Endodermal cell (in vitro differentiated cells): ENCODE data around the gene OPA1. TPM values are rescaled to one million over a fixed set of nuclear protein-coding genes. Genes with fewer than 3 reads are reported as not detected.

ENCODE experiments used
- DNase-seq: peaks from one replicate; pipeline ENCODE4 v3.0.0-alpha.2; 2017
- H3K27ac ChIP-seq: 2 replicates; pipeline ENCODE4 v1.5.1; 2013; ENCODE audit warnings: mild to moderate bottlenecking, low read depth, low read length, moderate library complexity
- H3K27me3 ChIP-seq: 2 replicates; pipeline ENCODE4 v1.6.1; 2013; ENCODE audit warnings: mild to moderate bottlenecking, low read length, moderate library complexity; ENCODE audit not compliant: insufficient read depth, control insufficient read depth, poor library complexity, severe bottlenecking
- H3K36me3 ChIP-seq: 2 replicates; pipeline ENCODE4 v1.7.0; 2013; ENCODE audit warnings: mild to moderate bottlenecking, low read length, moderate library complexity; ENCODE audit not compliant: control insufficient read depth, insufficient read depth
- H3K4me1 ChIP-seq: one replicate; pipeline ENCODE4 v1.7.0; 2013; ENCODE audit warnings: low read length; ENCODE audit not compliant: control insufficient read depth, insufficient read depth
- H3K4me3 ChIP-seq: 2 replicates; pipeline ENCODE4 v1.5.1; 2013; ENCODE audit warnings: mild to moderate bottlenecking, low read length, moderate library complexity
- H3K9ac ChIP-seq: 2 replicates; pipeline ENCODE4 v1.6.1; 2013; ENCODE audit warnings: mild to moderate bottlenecking, low read length, moderate library complexity; ENCODE audit not compliant: poor library complexity, severe bottlenecking; ENCODE audit errors: extremely low read depth
- H3K9me3 ChIP-seq: 2 replicates; pipeline ENCODE4 v1.6.1; 2013; ENCODE audit warnings: mild to moderate bottlenecking, low read length, moderate library complexity; ENCODE audit not compliant: control insufficient read depth
- H3K27ac Mint-ChIP-seq: 2 replicates; pipeline ENCODE4 v1.8.0; 2020; ENCODE audit warnings: mixed read lengths
- H3K27me3 Mint-ChIP-seq: 2 replicates; pipeline ENCODE4 v1.8.0; 2021; ENCODE audit warnings: mild to moderate bottlenecking, mixed read lengths; ENCODE audit not compliant: insufficient read depth
- H3K36me3 Mint-ChIP-seq: 2 replicates; pipeline ENCODE4 v1.8.0; 2020; ENCODE audit warnings: low read depth, mixed read lengths
- H3K4me1 Mint-ChIP-seq: 2 replicates; pipeline ENCODE4 v1.8.0; 2020; ENCODE audit warnings: mixed read lengths
- H3K4me3 Mint-ChIP-seq: 2 replicates; pipeline ENCODE4 v1.8.0; 2020; ENCODE audit warnings: mild to moderate bottlenecking, moderate library complexity, mixed read lengths
- H3K9me3 Mint-ChIP-seq: 2 replicates; pipeline ENCODE4 v1.8.0; 2020; ENCODE audit warnings: mild to moderate bottlenecking, mixed read lengths
- WGBS, 2 experiments: methylation state at CpG; one replicate each; pipeline versions ENCODE4 v1.1.5 to v1.1.7; 2013; ENCODE audit warnings: missing lambda C conversion rate in 2 of 2, mixed read lengths in 1 of 2; ENCODE audit not compliant: insufficient coverage in 1 of 2, insufficient read length in 1 of 2; 5-methylcytosine and 5-hydroxymethylcytosine counted together
- total RNA-seq, 2 donors: library from RNA; stranded (reverse); fragmentation: NEBNext Ultra II Directional in 1 of 2; extraction: Animal tissue kit (Norgen Biotek cat#: 25700) in 1 of 2; gene quantifications; 2 replicates in 1 of 2; 3 replicates in 1 of 2; pipeline ENCODE4 v1.2.1, GENCODE V29; 2021
- TF ChIP-seq, protein P1 (sequence below): fragments of 200-600 bp; sonication (generic); conservative IDR thresholded peaks from 2 replicates; pipeline ENCODE4 v1.5.0; 2021; ENCODE audit warnings: antibody characterized with exemption, mild to moderate bottlenecking

OPA1 gene
- total RNA-seq, 2 donors from 2014 or later, result 61.5 to 69.4 TPM

DNA sequence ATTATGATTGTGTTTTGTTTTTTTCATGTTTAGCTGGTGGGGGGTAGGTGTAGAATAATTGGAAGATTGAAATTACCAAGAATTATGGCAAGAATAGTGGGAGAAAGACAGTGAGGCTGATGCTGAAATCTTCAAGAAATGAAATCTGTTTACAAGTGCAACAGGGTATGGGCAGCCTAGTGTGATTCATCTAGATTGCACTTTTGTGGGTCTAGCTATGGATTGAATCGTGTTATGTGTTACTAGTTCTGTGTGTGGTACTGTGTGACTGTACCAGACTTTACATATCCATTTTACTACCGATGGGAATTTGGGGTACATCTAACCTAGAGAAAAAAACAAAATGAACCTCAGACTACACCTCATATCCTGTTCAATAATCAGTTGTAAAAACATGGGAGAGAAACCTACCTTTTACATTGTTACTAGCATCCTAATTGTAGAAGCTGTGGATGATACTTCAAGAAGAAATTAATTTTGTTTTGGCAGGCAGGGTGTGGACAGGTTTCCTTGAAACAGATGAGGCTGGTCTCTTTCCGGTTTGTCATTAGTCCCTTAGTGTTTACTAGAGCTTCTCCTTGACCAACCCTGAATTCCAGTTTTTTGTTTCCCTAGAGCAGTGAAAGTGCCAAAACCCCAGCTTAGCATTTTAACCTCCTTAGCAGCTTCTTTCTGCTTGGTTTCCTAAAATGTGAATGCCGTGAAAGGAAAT, 47.9 kb downstream of the OPA1 start:
- 88 to 100% methylated on average over 1 to 4 of the region's 4 CpGs for WGBS, 2 experiments
- no peak overlapping the region for H3K27ac Mint-ChIP-seq
- Histone ChIP-seq H3K36me3 (peaks cover 86% of the 10 kb centered on the region), H3K4me3 (no peak overlapping the region), H3K9ac (no peak overlapping the region), H3K27ac (no peak overlapping the region), H3K4me1 (no peaks in the 10 kb centered on the region), H3K9me3 (no peaks in the 10 kb centered on the region), H3K27me3 (no peaks in the 10 kb centered on the region)
- peaks cover 35% of the 10 kb centered on the region for H3K36me3 Mint-ChIP-seq
- H3K4me1 Mint-ChIP-seq, result no peaks in the 10 kb centered on the region
- DNase-seq, result no peak
- H3K27me3 Mint-ChIP-seq, result no peaks in the 10 kb centered on the region
- H3K4me3 Mint-ChIP-seq, result no peak overlapping the region
- TF ChIP-seq, protein P1, sequence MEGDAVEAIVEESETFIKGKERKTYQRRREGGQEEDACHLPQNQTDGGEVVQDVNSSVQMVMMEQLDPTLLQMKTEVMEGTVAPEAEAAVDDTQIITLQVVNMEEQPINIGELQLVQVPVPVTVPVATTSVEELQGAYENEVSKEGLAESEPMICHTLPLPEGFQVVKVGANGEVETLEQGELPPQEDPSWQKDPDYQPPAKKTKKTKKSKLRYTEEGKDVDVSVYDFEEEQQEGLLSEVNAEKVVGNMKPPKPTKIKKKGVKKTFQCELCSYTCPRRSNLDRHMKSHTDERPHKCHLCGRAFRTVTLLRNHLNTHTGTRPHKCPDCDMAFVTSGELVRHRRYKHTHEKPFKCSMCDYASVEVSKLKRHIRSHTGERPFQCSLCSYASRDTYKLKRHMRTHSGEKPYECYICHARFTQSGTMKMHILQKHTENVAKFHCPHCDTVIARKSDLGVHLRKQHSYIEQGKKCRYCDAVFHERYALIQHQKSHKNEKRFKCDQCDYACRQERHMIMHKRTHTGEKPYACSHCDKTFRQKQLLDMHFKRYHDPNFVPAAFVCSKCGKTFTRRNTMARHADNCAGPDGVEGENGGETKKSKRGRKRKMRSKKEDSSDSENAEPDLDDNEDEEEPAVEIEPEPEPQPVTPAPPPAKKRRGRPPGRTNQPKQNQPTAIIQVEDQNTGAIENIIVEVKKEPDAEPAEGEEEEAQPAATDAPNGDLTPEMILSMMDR, result no peak
- H3K9me3 Mint-ChIP-seq, result no peaks in the 10 kb centered on the region

DNA sequence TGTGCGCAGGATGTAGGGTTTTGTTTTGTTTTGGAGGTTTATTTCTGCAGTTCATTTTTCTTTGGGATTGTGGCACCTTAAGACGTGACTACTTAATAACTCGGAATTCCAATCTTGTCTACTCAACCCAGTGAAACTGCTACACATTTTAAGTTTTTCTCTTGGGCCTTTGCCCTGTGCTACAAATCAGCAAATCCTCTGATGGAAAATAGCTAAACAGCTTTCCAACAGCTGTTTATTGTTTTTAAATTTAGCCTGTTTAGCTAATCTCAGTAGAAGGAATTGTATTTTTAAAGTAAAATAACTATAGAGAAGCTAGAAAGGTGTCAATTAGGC, 48.4 kb downstream of the OPA1 start:
- H3K4me3 ChIP-seq, result no peak overlapping the region
- no peak overlapping the region for H3K4me3 Mint-ChIP-seq
- no peaks in the 10 kb centered on the region for H3K27me3 Mint-ChIP-seq
- no peaks in the 10 kb centered on the region for H3K4me1 ChIP-seq
- WGBS, 2 experiments, result 99 to 100% methylated on average over 2 to 3 of the region's 3 CpGs
- TF ChIP-seq, protein P1, result no peak
- H3K27ac ChIP-seq, result no peak overlapping the region
- no peaks in the 10 kb centered on the region for H3K27me3 ChIP-seq
- H3K9ac ChIP-seq, result no peak overlapping the region
- no peak overlapping the region for H3K27ac Mint-ChIP-seq
- DNase-seq, result no peak
- no peaks in the 10 kb centered on the region for H3K9me3 Mint-ChIP-seq
- no peaks in the 10 kb centered on the region for H3K9me3 ChIP-seq
- H3K4me1 Mint-ChIP-seq, result no peaks in the 10 kb centered on the region
- H3K36me3 ChIP-seq, result peaks cover 86% of the 10 kb centered on the region
- H3K36me3 Mint-ChIP-seq, result peaks cover 39% of the 10 kb centered on the region

DNA sequence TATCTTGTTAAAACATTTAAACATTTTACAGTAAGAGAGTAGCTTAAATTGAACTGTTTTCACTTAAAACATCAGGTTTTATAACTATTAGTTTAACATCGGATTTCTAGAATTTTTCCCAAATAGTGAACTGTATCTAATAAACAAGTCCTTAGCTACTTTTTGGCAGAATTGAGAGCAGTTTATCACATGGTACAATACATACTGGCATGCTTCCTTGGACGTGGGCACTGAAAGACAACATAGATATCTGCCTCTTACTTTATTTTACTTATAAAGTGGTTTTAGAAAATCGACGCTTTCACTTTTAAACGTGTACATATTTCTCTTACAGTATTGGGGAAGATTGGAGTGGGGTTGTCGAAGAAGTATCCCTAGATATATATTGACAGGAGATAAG, 52.8 kb downstream of the OPA1 start:
- 94 to 100% methylated on average over 1 to 6 of the region's 6 CpGs for WGBS, 2 experiments
- H3K9ac ChIP-seq, result no peak overlapping the region
- no peak for DNase-seq
- Mint-ChIP-seq H3K4me3 (no peak overlapping the region), H3K27me3 (no peaks in the 10 kb centered on the region), H3K27ac (no peak overlapping the region), H3K36me3 (peaks cover 52% of the 10 kb centered on the region), H3K4me1 (no peaks in the 10 kb centered on the region), H3K9me3 (no peaks in the 10 kb centered on the region)
- peaks cover 95% of the 10 kb centered on the region for H3K36me3 ChIP-seq
- no peak overlapping the region for H3K27ac ChIP-seq
- H3K27me3 ChIP-seq, result no peaks in the 10 kb centered on the region
- H3K9me3 ChIP-seq, result no peaks in the 10 kb centered on the region
- TF ChIP-seq, protein P1, result no peak
- H3K4me3 ChIP-seq, result no peak overlapping the region
- H3K4me1 ChIP-seq, result no peaks in the 10 kb centered on the region
